WERI-Rb-1 (cell line): ENCODE measurements around the gene ZNF836.

Source experiments
- DNase-seq: peaks from one replicate; pipeline ENCODE4 v3.0.0-alpha.2; 2020
- H3K27ac ChIP-seq: fragments of 250-450 bp; sonication (Bioruptor Pico); 2 replicates; pipeline ENCODE4 v1.5.1; 2020; ENCODE audit warnings: mild to moderate bottlenecking, moderate library complexity
- H3K27me3 ChIP-seq: fragments of 250-450 bp; sonication (Bioruptor Pico); 2 replicates; pipeline ENCODE4 v1.5.1; 2021; ENCODE audit warnings: mild to moderate bottlenecking, low read depth, moderate library complexity; ENCODE audit not compliant: insufficient read depth, severe bottlenecking
- H3K36me3 ChIP-seq: fragments of 250-450 bp; sonication (Bioruptor Pico); 2 replicates; pipeline ENCODE4 v1.5.1; 2020; ENCODE audit warnings: mild to moderate bottlenecking, moderate library complexity
- H3K4me3 ChIP-seq: 2 replicates; pipeline ENCODE4 v1.5.1; 2011; ENCODE audit warnings: low read depth, mild to moderate bottlenecking, control low read depth, low read length
- H3K9me3 ChIP-seq: fragments of 250-450 bp; sonication (Bioruptor Pico); 2 replicates; pipeline ENCODE4 v1.5.1; 2021; ENCODE audit warnings: mild to moderate bottlenecking, moderate library complexity; ENCODE audit not compliant: severe bottlenecking
- TF ChIP-seq, protein P1 (sequence below): IDR thresholded peaks from 2 replicates; pipeline ENCODE4 v1.5.1; 2011; ENCODE audit warnings: low read depth, mild to moderate bottlenecking, control low read depth, inconsistent platforms, low read length

Gene ZNF836

DNA sequence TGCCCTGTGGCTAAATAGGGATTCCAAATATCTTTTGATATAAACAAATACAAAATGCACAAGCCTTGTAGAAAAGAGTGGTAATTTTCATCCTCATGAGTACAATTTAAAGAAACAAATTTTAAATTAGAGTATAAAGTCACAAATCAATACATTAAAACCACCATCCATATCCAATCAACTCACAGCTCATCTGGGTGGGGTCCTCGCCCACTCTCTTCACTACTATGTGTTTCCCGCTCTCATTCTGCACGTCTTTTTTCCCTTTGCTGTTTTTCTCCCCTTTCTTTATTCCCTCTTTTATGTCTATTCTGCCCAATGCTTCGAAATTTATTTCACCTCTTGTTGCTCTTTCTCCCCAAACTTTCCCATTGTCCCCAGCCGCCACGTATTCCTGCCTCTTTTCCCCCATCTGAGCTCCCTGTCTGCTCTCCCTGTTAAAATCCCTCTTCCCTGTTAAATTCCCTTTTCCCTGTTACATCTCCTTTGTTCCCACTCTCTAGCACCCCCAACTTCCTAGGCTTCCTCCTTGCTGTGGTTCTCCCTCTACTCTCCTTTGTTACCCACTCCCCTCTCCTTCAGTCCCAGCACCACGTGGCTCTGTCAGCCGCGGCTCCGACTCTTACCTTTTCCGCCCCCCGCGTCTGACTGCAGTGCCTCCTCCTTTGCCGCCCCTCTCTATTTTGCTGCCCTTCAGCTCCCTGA, 33.0 kb downstream of the ZNF836 start:
- Histone ChIP-seq H3K27me3 (no peaks in the 10 kb centered on the region), H3K27ac (peak overlapping the region; percentile 89), H3K4me3 (peak overlapping the region; percentile 100), H3K9me3 (peaks cover 2% of the 10 kb centered on the region), H3K36me3 (peaks cover 16% of the 10 kb centered on the region)
- TF ChIP-seq, protein P1, sequence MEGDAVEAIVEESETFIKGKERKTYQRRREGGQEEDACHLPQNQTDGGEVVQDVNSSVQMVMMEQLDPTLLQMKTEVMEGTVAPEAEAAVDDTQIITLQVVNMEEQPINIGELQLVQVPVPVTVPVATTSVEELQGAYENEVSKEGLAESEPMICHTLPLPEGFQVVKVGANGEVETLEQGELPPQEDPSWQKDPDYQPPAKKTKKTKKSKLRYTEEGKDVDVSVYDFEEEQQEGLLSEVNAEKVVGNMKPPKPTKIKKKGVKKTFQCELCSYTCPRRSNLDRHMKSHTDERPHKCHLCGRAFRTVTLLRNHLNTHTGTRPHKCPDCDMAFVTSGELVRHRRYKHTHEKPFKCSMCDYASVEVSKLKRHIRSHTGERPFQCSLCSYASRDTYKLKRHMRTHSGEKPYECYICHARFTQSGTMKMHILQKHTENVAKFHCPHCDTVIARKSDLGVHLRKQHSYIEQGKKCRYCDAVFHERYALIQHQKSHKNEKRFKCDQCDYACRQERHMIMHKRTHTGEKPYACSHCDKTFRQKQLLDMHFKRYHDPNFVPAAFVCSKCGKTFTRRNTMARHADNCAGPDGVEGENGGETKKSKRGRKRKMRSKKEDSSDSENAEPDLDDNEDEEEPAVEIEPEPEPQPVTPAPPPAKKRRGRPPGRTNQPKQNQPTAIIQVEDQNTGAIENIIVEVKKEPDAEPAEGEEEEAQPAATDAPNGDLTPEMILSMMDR: no peak
- DNase-seq: peak; percentile 71

DNA sequence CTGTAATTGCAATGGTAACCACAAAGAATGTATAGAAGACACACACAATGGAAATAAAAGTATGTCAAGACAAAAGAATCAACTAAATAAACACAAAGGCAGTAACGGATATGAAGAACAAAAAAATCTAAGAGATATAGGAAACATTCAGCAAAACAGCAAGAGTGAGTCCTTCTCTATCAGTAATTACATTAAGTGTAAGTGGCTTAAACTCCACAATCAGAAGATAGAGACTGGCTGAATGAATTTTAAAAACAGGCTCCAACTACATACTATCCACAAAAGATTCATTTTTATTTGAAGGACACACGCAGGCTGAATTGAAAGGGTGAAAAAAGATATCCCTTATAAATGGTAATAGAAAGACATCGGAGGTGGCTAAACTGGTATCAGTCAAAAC, 51.1 kb downstream of the ZNF836 start:
- peaks cover 98% of the 10 kb centered on the region for H3K36me3 ChIP-seq
- H3K27ac ChIP-seq: no peak overlapping the region
- peaks cover 14% of the 10 kb centered on the region for H3K9me3 ChIP-seq
- H3K4me3 ChIP-seq: no peak overlapping the region
- TF ChIP-seq, protein P1: no peak
- no peak for DNase-seq
- no peaks in the 10 kb centered on the region for H3K27me3 ChIP-seq

DNA sequence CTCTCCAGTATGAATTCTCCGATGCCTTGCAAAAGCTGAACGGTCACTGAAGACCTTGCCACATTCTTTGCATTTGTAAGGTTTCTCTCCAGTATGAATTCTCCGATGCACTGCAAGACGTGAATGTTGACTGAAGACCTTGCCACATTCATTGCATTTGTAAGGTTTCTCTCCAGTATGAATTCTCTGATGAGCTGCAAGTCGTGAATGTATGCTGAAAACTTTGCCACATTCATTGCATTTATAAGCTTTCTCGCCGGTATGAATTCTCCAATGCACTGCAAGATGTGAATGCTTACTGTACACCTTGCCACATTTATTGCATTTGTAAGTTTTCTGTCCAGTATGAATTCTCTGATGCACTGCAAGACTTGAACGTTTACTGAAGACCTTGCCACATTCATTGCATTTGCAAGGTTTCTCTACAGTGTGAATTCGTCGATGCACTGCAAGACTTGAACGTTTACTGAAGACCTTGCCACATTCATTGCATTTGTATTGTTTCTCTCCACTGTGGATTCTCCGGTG, 55.8 kb downstream of the ZNF836 start:
- peaks cover 59% of the 10 kb centered on the region for H3K36me3 ChIP-seq
- peaks cover 42% of the 10 kb centered on the region for H3K9me3 ChIP-seq
- H3K4me3 ChIP-seq: no peak overlapping the region
- H3K27me3 ChIP-seq: no peaks in the 10 kb centered on the region
- TF ChIP-seq, protein P1: no peak
- no peak overlapping the region for H3K27ac ChIP-seq
- DNase-seq: no peak

DNA sequence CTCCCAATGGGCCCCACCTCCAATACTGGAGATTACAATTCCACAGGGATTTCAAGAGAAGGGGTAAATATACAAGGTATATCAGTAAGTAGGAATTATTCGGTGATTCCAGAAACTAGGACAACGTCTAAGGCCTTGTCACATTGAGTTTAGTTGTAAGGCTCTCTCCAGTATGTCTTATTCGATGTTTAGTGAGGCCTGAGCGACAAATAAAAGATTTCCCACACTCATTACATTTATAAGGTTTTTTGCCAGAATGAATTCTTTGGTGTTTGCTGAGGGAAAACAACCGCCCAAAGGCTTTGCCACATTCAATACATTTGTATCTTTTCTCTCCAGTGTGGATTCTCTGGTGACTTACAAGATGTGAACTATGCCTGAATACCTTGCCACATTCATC, 56.7 kb downstream of the ZNF836 start:
- peaks cover 50% of the 10 kb centered on the region for H3K36me3 ChIP-seq
- H3K4me3 ChIP-seq: no peak overlapping the region
- H3K9me3 ChIP-seq: peaks cover 51% of the 10 kb centered on the region
- no peaks in the 10 kb centered on the region for H3K27me3 ChIP-seq
- no peak for DNase-seq
- TF ChIP-seq, protein P1: no peak
- H3K27ac ChIP-seq: no peak overlapping the region

DNA sequence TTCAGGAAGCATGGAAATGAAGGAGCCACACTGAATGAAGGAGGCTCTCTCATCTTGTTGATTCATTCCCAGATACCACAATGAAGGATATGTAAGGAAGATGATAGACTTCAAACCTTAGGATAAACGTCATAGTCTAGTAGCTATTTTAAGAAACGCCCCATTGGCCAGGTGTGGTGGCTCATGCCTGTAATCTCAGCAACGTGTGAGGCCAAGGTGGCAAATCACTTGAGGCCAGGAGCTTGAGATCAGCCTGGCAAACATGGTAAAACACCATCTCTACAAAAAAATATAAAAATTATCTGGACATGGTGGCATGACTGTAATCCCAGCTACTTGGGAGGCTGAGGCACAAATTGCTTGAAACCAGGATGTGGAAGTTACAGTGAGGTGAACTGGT, 58.8 kb downstream of the ZNF836 start:
- no peak for DNase-seq
- peaks cover 55% of the 10 kb centered on the region for H3K9me3 ChIP-seq

More for the DNA sequence above, 58.8 kb downstream of the ZNF836 start:
- H3K36me3 ChIP-seq: peaks cover 30% of the 10 kb centered on the region
- no peak overlapping the region for H3K27ac ChIP-seq
- TF ChIP-seq, protein P1: no peak
- H3K4me3 ChIP-seq: no peak overlapping the region
- H3K27me3 ChIP-seq: no peaks in the 10 kb centered on the region
